ENCODE results near the gene MRAP2.

Gene MRAP2

DNA sequence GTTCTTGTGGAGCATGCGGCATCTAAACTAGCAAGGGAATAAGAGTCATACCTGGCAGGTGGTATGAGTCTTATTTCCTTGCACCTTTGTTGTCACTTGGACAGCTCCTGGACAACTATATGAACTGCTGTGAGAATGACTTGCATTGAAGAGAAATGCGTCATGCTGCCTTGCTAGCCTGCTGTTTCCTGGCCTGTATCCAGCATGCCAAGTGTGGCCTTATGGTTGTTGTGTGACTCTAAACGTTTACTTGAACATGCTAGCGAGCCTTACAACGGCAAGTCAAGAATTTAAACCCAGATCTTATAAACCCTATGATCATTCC lies 103.4 kb downstream of the MRAP2 start:
- no peak for DNase-seq

DNA sequence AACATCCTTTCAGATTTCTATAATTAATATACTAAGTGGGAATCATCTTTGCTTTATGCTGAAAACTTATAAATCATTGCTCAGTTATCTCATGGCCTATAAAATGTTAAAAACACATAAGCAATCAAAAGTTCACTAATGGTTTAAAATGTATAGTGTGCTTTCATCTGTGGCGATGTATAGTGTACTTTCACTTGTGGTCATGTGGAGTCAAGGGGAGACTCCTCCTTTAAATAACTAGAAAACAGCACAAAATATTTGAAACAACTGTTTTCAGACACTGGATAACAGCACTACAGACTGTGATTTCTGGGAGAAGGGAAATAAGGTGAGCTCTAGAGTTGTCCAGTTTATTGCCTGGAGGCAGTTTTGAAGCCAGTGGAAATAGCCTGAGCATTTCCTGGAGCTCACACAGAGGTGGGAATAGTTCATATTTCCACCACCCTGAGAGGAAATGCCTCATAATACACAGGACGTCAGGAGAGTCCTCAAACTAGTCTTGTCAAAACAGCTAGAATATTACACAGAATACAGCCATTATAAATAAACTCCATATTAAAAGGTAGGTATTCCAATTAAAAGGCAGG lies 104.5 kb downstream of the MRAP2 start:
- DNase-seq = no peak

DNA sequence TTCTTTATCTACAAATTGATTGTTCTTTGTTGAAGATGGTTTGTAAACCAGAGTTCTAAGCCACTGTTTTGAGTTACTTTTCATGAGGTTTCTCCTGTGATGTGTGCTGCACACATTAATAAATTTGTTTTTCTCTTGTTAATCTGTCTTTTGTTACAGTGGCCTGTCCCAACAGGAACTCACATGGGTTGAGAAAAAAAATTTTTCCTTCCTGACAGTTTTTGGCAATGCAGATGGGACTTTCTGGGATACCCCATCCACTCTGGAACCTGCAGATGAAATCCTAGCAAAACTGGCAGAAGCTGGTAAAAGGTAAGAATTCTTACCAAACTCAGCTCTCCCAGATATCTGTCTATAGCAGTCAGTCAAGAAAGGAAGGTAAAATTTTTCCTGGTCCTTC lies 105.7 kb downstream of the MRAP2 start:
- no peak for DNase-seq

Data from central memory CD4-positive, alpha-beta T cell (primary cell).